ENCODE data around the gene DOCK3. TPM values are rescaled to one million over a fixed set of nuclear protein-coding genes. Genes with fewer than 3 reads are reported as not detected.
A peak's percentile ranks its signal among the peaks of the same experiment; 100 is the strongest.

The DOCK3 gene
- polyA plus RNA-seq, 1 donor from 2014 or later: 15.6 TPM

DNA sequence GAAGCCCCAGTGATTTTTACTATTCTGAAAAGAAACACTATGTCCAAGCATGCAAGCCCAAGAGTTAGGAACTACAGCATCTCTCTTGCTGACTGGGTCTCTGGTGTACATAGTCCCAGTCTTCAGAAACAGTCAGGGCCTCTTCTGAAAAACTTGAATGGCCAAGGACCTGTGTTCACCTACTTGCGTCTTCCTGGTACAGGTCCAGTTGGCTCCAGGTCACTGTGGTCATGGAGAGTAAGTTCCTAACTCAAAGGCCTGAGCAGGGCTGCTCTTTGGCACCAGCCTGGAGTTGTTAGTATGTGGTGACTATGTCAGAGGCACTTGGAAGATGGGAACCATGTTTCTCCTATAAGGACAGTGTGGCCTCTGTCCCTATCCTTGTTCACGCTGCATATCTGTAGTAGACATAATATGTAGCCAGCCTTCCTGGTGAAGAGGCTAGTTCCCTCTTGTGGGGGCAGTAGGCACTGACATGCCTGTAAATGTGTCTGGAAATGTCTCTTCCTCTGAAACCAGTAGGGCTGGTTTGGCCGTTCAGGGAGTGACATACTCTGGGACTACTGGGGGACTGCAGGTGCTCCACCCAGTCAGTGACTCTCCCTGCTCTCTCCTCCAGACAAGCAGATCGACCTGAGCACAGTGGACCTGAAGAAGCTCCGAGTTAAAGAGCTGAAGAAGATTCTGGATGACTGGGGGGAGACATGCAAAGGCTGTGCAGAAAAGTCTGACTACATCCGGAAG, 713.7 kb downstream of the DOCK3 start:
- Histone ChIP-seq H3F3A (ENCODE audit: insufficient read depth, low read length, poor library complexity, severe bottlenecking) (peaks cover 5% of the 10 kb centered on the region), H3K36me3 (ENCODE audit: insufficient read depth, low read length) (peaks cover 14% of the 10 kb centered on the region), H3K79me2 (replicated peaks; ENCODE audit: insufficient read depth, low read length) (peaks cover 38% of the 10 kb centered on the region), H3K4me2 (ENCODE audit: low read length) (peak overlapping the region; percentile 3), H4K20me1 (ENCODE audit: insufficient read depth) (no peaks in the 10 kb centered on the region), H3K4me3 (ENCODE audit: low read length) (peak overlapping the region; percentile 95), H3K9me3 (ENCODE audit: low read length) (no peaks in the 10 kb centered on the region), H3K27me3 (ENCODE audit: insufficient read depth, low read depth, low read length) (no peaks in the 10 kb centered on the region), H3K27ac (ENCODE audit: low read length) (no peak overlapping the region), H3K9ac (ENCODE audit: low read length) (no peak overlapping the region), H3K9me2 (ENCODE audit: insufficient read depth, low read length) (no peaks in the 10 kb centered on the region), H2AFZ (ENCODE audit: low read depth, low read length) (no peak overlapping the region)
- TF ChIP-seq, protein P1, sequence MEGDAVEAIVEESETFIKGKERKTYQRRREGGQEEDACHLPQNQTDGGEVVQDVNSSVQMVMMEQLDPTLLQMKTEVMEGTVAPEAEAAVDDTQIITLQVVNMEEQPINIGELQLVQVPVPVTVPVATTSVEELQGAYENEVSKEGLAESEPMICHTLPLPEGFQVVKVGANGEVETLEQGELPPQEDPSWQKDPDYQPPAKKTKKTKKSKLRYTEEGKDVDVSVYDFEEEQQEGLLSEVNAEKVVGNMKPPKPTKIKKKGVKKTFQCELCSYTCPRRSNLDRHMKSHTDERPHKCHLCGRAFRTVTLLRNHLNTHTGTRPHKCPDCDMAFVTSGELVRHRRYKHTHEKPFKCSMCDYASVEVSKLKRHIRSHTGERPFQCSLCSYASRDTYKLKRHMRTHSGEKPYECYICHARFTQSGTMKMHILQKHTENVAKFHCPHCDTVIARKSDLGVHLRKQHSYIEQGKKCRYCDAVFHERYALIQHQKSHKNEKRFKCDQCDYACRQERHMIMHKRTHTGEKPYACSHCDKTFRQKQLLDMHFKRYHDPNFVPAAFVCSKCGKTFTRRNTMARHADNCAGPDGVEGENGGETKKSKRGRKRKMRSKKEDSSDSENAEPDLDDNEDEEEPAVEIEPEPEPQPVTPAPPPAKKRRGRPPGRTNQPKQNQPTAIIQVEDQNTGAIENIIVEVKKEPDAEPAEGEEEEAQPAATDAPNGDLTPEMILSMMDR (IDR thresholded peaks at IDR 0.05; ENCODE audit: poor library complexity, severe bottlenecking): peak; percentile 14
- TF ChIP-seq TAF1 (IDR thresholded peaks at IDR 0.05; ENCODE audit: low read depth): no peak

- H4K20me1 ChIP-seq (ENCODE audit: insufficient read depth): no peaks in the 10 kb centered on the region
These were observed 714.9 kb downstream of the DOCK3 start for GRCh38 chr3:51389423-51390183.

GRCh38 chr3:51390246-51391074, 715.7 kb downstream of the DOCK3 start:
- peak overlapping the region; percentile 71 for H3K27ac ChIP-seq (ENCODE audit: low read length)
- H3F3A ChIP-seq (ENCODE audit: insufficient read depth, low read length, poor library complexity, severe bottlenecking): peaks cover 5% of the 10 kb centered on the region
- peaks cover 1% of the 10 kb centered on the region for H4K20me1 ChIP-seq (ENCODE audit: insufficient read depth)
- H2AFZ ChIP-seq (ENCODE audit: low read depth, low read length): peak overlapping the region; percentile 29
- H3K4me3 ChIP-seq (ENCODE audit: low read length): peak overlapping the region; percentile 90
- H3K9ac ChIP-seq (ENCODE audit: low read length): peak overlapping the region; percentile 63
- peaks cover 46% of the 10 kb centered on the region for H3K79me2 ChIP-seq (replicated peaks; ENCODE audit: insufficient read depth, low read length)
- no peaks in the 10 kb centered on the region for H3K9me2 ChIP-seq (ENCODE audit: insufficient read depth, low read length)
- no peaks in the 10 kb centered on the region for H3K27me3 ChIP-seq (ENCODE audit: insufficient read depth, low read depth, low read length)
- H3K36me3 ChIP-seq (ENCODE audit: insufficient read depth, low read length): peaks cover 28% of the 10 kb centered on the region
- H3K9me3 ChIP-seq (ENCODE audit: low read length): no peaks in the 10 kb centered on the region
- H3K4me2 ChIP-seq (ENCODE audit: low read length): no peak overlapping the region
- no peak for TF ChIP-seq TAF1 (IDR thresholded peaks at IDR 0.05; ENCODE audit: low read depth)
- TF ChIP-seq MXI1 (conservative IDR thresholded peaks at IDR 0.05; ENCODE audit: poor library complexity, severe bottlenecking): no peak
- no peak for TF ChIP-seq EZH2 (IDR thresholded peaks at IDR 0.05; ENCODE audit: borderline replicate concordance, insufficient read depth, low read length, poor library complexity, severe bottlenecking)
- TF ChIP-seq POLR2AphosphoS5 (IDR thresholded peaks at IDR 0.05): no peak
- TF ChIP-seq, protein P2, sequence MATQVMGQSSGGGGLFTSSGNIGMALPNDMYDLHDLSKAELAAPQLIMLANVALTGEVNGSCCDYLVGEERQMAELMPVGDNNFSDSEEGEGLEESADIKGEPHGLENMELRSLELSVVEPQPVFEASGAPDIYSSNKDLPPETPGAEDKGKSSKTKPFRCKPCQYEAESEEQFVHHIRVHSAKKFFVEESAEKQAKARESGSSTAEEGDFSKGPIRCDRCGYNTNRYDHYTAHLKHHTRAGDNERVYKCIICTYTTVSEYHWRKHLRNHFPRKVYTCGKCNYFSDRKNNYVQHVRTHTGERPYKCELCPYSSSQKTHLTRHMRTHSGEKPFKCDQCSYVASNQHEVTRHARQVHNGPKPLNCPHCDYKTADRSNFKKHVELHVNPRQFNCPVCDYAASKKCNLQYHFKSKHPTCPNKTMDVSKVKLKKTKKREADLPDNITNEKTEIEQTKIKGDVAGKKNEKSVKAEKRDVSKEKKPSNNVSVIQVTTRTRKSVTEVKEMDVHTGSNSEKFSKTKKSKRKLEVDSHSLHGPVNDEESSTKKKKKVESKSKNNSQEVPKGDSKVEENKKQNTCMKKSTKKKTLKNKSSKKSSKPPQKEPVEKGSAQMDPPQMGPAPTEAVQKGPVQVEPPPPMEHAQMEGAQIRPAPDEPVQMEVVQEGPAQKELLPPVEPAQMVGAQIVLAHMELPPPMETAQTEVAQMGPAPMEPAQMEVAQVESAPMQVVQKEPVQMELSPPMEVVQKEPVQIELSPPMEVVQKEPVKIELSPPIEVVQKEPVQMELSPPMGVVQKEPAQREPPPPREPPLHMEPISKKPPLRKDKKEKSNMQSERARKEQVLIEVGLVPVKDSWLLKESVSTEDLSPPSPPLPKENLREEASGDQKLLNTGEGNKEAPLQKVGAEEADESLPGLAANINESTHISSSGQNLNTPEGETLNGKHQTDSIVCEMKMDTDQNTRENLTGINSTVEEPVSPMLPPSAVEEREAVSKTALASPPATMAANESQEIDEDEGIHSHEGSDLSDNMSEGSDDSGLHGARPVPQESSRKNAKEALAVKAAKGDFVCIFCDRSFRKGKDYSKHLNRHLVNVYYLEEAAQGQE (IDR thresholded peaks at IDR 0.05; ENCODE audit: borderline replicate concordance): no peak
- TF ChIP-seq EP300 (conservative IDR thresholded peaks at IDR 0.05; ENCODE audit: poor library complexity, severe bottlenecking): no peak
- TF ChIP-seq SMC3 (conservative IDR thresholded peaks at IDR 0.05; ENCODE audit: poor library complexity): no peak

More at GRCh38 chr3:51389423-51390183, 714.9 kb downstream of the DOCK3 start:
- H3F3A ChIP-seq (ENCODE audit: insufficient read depth, low read length, poor library complexity, severe bottlenecking): peaks cover 5% of the 10 kb centered on the region
- H3K4me2 ChIP-seq (ENCODE audit: low read length): no peak overlapping the region
- H3K79me2 ChIP-seq (replicated peaks; ENCODE audit: insufficient read depth, low read length): peaks cover 44% of the 10 kb centered on the region
- TF ChIP-seq TAF1 (IDR thresholded peaks at IDR 0.05; ENCODE audit: low read depth) (no peak), RAD21 (conservative IDR thresholded peaks at IDR 0.05) (peak; percentile 57), SMC3 (conservative IDR thresholded peaks at IDR 0.05; ENCODE audit: poor library complexity) (peak; percentile 62), MXI1 (conservative IDR thresholded peaks at IDR 0.05; ENCODE audit: poor library complexity, severe bottlenecking) (no peak)
- TF ChIP-seq, protein P1 (IDR thresholded peaks at IDR 0.05; ENCODE audit: poor library complexity, severe bottlenecking): peak; percentile 70
- H3K36me3 ChIP-seq (ENCODE audit: insufficient read depth, low read length): peaks cover 24% of the 10 kb centered on the region
- no peak overlapping the region for H2AFZ ChIP-seq (ENCODE audit: low read depth, low read length)
- H3K9me2 ChIP-seq (ENCODE audit: insufficient read depth, low read length): no peaks in the 10 kb centered on the region
- H3K4me3 ChIP-seq (ENCODE audit: low read length): no peak overlapping the region
- no peaks in the 10 kb centered on the region for H3K9me3 ChIP-seq (ENCODE audit: low read length)
- no peak overlapping the region for H3K27ac ChIP-seq (ENCODE audit: low read length)
- no peaks in the 10 kb centered on the region for H3K27me3 ChIP-seq (ENCODE audit: insufficient read depth, low read depth, low read length)
- H3K9ac ChIP-seq (ENCODE audit: low read length): no peak overlapping the region

All from neural cell (in vitro differentiated cells).